Skeletal muscle tissue (tissue), 4 donors: ENCODE results near the gene AK9. TPM values are rescaled to one million over a fixed set of nuclear protein-coding genes. Genes with fewer than 3 reads are reported as not detected.

Experiments
- H3K27ac ChIP-seq: one replicate; pipeline ENCODE4 v1.7.0; 2013; ENCODE audit warnings: mild to moderate bottlenecking, low read depth, low read length, inconsistent platforms
- H3K27me3 ChIP-seq, 3 donors: one replicate each; pipeline ENCODE4 v1.7.0; 2013; ENCODE audit warnings: low read length in 3 of 3; ENCODE audit not compliant: control insufficient read depth in 3 of 3, insufficient read depth in 3 of 3
- H3K36me3 ChIP-seq, 3 donors: one replicate each; pipeline ENCODE4 v1.7.0; 2013; ENCODE audit warnings: low read length in 3 of 3; ENCODE audit not compliant: control insufficient read depth in 3 of 3, insufficient read depth in 3 of 3
- H3K4me1 ChIP-seq, 3 donors: one replicate each; pipeline ENCODE4 v1.7.0; 2013; ENCODE audit warnings: low read length in 3 of 3, mild to moderate bottlenecking in 3 of 3; ENCODE audit not compliant: control insufficient read depth in 3 of 3, insufficient read depth in 3 of 3
- H3K4me3 ChIP-seq, 3 donors: one replicate each; pipeline ENCODE4 v1.7.0; 2013; ENCODE audit warnings: low read length in 3 of 3
- H3K9ac ChIP-seq, 3 donors: one replicate each; pipeline ENCODE4 v1.7.0; 2013; ENCODE audit warnings: low read length in 3 of 3, mild to moderate bottlenecking in 3 of 3, moderate library complexity in 2 of 3, low read depth in 1 of 3
- H3K9me3 ChIP-seq, 3 donors: one replicate each; pipeline ENCODE4 v1.7.0; 2013; ENCODE audit warnings: low read length in 3 of 3; ENCODE audit not compliant: control insufficient read depth in 3 of 3
- total RNA-seq: library from RNA; depleted of rRNA; stranded (reverse); fragments of >200 nt; gene quantifications from one replicate; pipeline ENCODE4 v1.2.3, GENCODE V29; 2014
- donor health status: Osteomylitis.

The AK9 gene
- total RNA-seq, 1 donor from 2014 or later, result 14.1 TPM

- no peaks in the 10 kb centered on the region for H3K36me3 ChIP-seq
- no peak overlapping the region for H3K27ac ChIP-seq
- H3K4me3 ChIP-seq, result no peak overlapping the region
- H3K9ac ChIP-seq, result no peak overlapping the region
- H3K4me1 ChIP-seq, result no peaks in the 10 kb centered on the region
- no peaks in the 10 kb centered on the region for H3K27me3 ChIP-seq
- no peaks in the 10 kb centered on the region for H3K9me3 ChIP-seq
Observed at GRCh38 chr6:109676724-109677123, 14.3 kb downstream of the AK9 start.

GRCh38 chr6:109672839-109673238 is 18.2 kb downstream of the AK9 start:
- no peaks in the 10 kb centered on the region for H3K27me3 ChIP-seq
- no peak overlapping the region for H3K27ac ChIP-seq
- H3K36me3 ChIP-seq, result peaks cover 0 to 4% (median 3%) of the 10 kb centered on the region in 3 donors
- H3K9me3 ChIP-seq, result no peaks in the 10 kb centered on the region
- H3K4me1 ChIP-seq, result no peaks in the 10 kb centered on the region
- no peak overlapping the region for H3K4me3 ChIP-seq
- no peak overlapping the region for H3K9ac ChIP-seq

GRCh38 chr6:109672175-109672574 is 18.8 kb downstream of the AK9 start:
- Histone ChIP-seq H3K36me3 (peaks cover 0 to 4% (median 3%) of the 10 kb centered on the region in 3 donors), H3K4me3 (no peak overlapping the region), H3K4me1 (no peaks in the 10 kb centered on the region)

GRCh38 chr6:109671733-109672132 is 19.3 kb downstream of the AK9 start:
- Histone ChIP-seq H3K4me1 (no peaks in the 10 kb centered on the region), H3K9ac (no peak overlapping the region), H3K9me3 (no peaks in the 10 kb centered on the region)

More at GRCh38 chr6:109672175-109672574, 18.8 kb downstream of the AK9 start:
- Histone ChIP-seq H3K27ac (no peak overlapping the region), H3K9me3 (no peaks in the 10 kb centered on the region), H3K27me3 (no peaks in the 10 kb centered on the region), H3K9ac (no peak overlapping the region)

GRCh38 chr6:109669811-109670210 is 21.2 kb downstream of the AK9 start:
- Histone ChIP-seq H3K4me1 (no peaks in the 10 kb centered on the region), H3K4me3 (no peak overlapping the region), H3K9ac (no peak overlapping the region), H3K27ac (no peak overlapping the region), H3K9me3 (no peaks in the 10 kb centered on the region), H3K27me3 (no peaks in the 10 kb centered on the region), H3K36me3 (peaks cover 0 to 4% (median 3%) of the 10 kb centered on the region in 3 donors)

More at GRCh38 chr6:109671733-109672132, 19.3 kb downstream of the AK9 start:
- no peaks in the 10 kb centered on the region for H3K27me3 ChIP-seq
- H3K27ac ChIP-seq, result no peak overlapping the region
- no peak overlapping the region for H3K4me3 ChIP-seq
- H3K36me3 ChIP-seq, result peaks cover 0 to 4% (median 3%) of the 10 kb centered on the region in 3 donors

GRCh38 chr6:109662192-109662591 is 28.8 kb downstream of the AK9 start:
- no peak overlapping the region for H3K27ac ChIP-seq
- no peaks in the 10 kb centered on the region for H3K27me3 ChIP-seq
- H3K9me3 ChIP-seq, result no peaks in the 10 kb centered on the region
- H3K36me3 ChIP-seq, result no peaks in the 10 kb centered on the region
- H3K4me3 ChIP-seq, result no peak overlapping the region
- H3K9ac ChIP-seq, result no peak overlapping the region
- no peaks in the 10 kb centered on the region for H3K4me1 ChIP-seq

GRCh38 chr6:109660526-109661320 is 30.3 kb downstream of the AK9 start:
- H3K9me3 ChIP-seq, result no peaks in the 10 kb centered on the region
- no peaks in the 10 kb centered on the region for H3K27me3 ChIP-seq

GRCh38 chr6:109655761-109656262 is 35.2 kb downstream of the AK9 start:
- Histone ChIP-seq H3K36me3 (peaks cover 0 to 4% (median 0%) of the 10 kb centered on the region in 3 donors), H3K27me3 (no peaks in the 10 kb centered on the region), H3K9me3 (no peaks in the 10 kb centered on the region)

More at GRCh38 chr6:109660526-109661320, 30.3 kb downstream of the AK9 start:
- Histone ChIP-seq H3K9ac (no peak overlapping the region), H3K36me3 (no peaks in the 10 kb centered on the region), H3K27ac (no peak overlapping the region), H3K4me3 (no peak overlapping the region), H3K4me1 (no peaks in the 10 kb centered on the region)

GRCh38 chr6:109653264-109653663 is 37.7 kb downstream of the AK9 start:
- Histone ChIP-seq H3K27me3 (no peaks in the 10 kb centered on the region), H3K4me1 (no peaks in the 10 kb centered on the region), H3K27ac (no peak overlapping the region)

More at GRCh38 chr6:109655761-109656262, 35.2 kb downstream of the AK9 start:
- no peak overlapping the region for H3K27ac ChIP-seq
- H3K4me1 ChIP-seq, result no peaks in the 10 kb centered on the region
- H3K4me3 ChIP-seq, result no peak overlapping the region
- H3K9ac ChIP-seq, result no peak overlapping the region

GRCh38 chr6:109644131-109644530 is 46.9 kb downstream of the AK9 start:
- H3K4me3 ChIP-seq, result no peak overlapping the region
- H3K27ac ChIP-seq, result no peak overlapping the region
- H3K4me1 ChIP-seq, result no peaks in the 10 kb centered on the region
- peaks cover 0 to 3% (median 0%) of the 10 kb centered on the region in 3 donors for H3K9me3 ChIP-seq
- peaks cover 0 to 9% (median 9%) of the 10 kb centered on the region in 3 donors for H3K36me3 ChIP-seq
- H3K27me3 ChIP-seq, result no peaks in the 10 kb centered on the region
- no peak overlapping the region for H3K9ac ChIP-seq

More at GRCh38 chr6:109653264-109653663, 37.7 kb downstream of the AK9 start:
- Histone ChIP-seq H3K9me3 (no peaks in the 10 kb centered on the region), H3K9ac (no peak overlapping the region), H3K36me3 (peaks cover 0 to 4% (median 0%) of the 10 kb centered on the region in 3 donors), H3K4me3 (no peak overlapping the region)
